GM10248 (cell line): ENCODE results near the gene HK1.
"Not testable (repeated sequence)": the region's sequence is repeated elsewhere in the genome, so short reads cannot be mapped to it uniquely, and the experiment has no call there.

Source experiments
- CTCF ChIA-PET: fragments of 300-600 bp; sonication (Branson Sonifier 250); formaldehyde crosslinking; extraction: SDS; loops from one replicate; lab custom pipeline; 2021; ENCODE audit warnings: antibody characterized with exemption; lab: Yijun Ruan, JAX
- POLR2A ChIA-PET: fragments of 350-650 bp; sonication (Branson Sonifier 250); formaldehyde crosslinking; extraction: SDS; loops from one replicate; lab custom pipeline; 2020; ENCODE audit warnings: antibody characterized with exemption; lab: Yijun Ruan, JAX
- DNase-seq: peaks from one replicate; pipeline ENCODE4 v3.0.0; 2012; ENCODE audit errors: extremely low spot score
- TF ChIP-seq, protein P1 (sequence below): IDR thresholded peaks from 2 replicates; pipeline ENCODE4 v1.5.1; 2012; ENCODE audit warnings: mild to moderate bottlenecking, low read depth; ENCODE audit errors: extremely low read depth, missing control alignments, control extremely low read depth

Gene HK1

GRCh38 chr10:69329721-69330178 lies 51.5 kb downstream of the HK1 start:
- CTCF ChIA-PET: no interaction called here
- POLR2A ChIA-PET: no interaction called here
- no peak for DNase-seq
- TF ChIP-seq, protein P1, sequence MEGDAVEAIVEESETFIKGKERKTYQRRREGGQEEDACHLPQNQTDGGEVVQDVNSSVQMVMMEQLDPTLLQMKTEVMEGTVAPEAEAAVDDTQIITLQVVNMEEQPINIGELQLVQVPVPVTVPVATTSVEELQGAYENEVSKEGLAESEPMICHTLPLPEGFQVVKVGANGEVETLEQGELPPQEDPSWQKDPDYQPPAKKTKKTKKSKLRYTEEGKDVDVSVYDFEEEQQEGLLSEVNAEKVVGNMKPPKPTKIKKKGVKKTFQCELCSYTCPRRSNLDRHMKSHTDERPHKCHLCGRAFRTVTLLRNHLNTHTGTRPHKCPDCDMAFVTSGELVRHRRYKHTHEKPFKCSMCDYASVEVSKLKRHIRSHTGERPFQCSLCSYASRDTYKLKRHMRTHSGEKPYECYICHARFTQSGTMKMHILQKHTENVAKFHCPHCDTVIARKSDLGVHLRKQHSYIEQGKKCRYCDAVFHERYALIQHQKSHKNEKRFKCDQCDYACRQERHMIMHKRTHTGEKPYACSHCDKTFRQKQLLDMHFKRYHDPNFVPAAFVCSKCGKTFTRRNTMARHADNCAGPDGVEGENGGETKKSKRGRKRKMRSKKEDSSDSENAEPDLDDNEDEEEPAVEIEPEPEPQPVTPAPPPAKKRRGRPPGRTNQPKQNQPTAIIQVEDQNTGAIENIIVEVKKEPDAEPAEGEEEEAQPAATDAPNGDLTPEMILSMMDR: no peak

GRCh38 chr10:69331161-69331560 lies 52.9 kb downstream of the HK1 start:
- no peak for DNase-seq
- ChIA-PET CTCF (interaction anchor here (1.0 to 1.1 kb wide), 2 partner anchors 12 to 22 kb away, joined by 3 read pairs; no protein-coding TSS in a partner anchor), POLR2A (no interaction called here)
- TF ChIP-seq, protein P1: no peak

GRCh38 chr10:69332278-69333010 lies 54.1 kb downstream of the HK1 start:
- TF ChIP-seq, protein P1: no peak
- no peak for DNase-seq
- CTCF ChIA-PET: interaction anchor here (1.1 to 2.2 kb wide), 2 partner anchors 12 to 41 kb away, joined by 3 to 14 read pairs; no protein-coding TSS in a partner anchor
- POLR2A ChIA-PET: no interaction called here

DNA sequence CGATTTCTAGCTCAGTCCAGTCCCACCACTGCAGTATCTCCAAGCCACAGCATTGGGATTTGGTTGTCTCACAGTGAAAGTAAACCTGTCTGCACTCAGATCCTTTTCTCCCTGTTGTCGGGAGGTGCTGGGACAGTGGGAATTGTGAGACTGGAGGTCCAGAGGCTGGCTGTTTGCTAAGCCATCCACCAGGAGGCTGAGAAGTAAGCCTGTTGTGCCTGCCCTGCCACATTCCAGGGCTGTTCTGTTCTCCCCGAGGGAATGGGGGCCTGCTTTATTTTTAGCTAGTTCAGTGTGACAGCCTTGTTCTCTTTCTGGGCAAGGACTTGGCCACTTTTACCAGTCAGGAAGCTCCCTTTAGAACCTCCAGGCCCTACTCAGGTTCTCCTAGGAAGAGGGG lies 54.9 kb downstream of the HK1 start:
- ChIA-PET POLR2A (interaction anchor here (1.0 kb wide), 1 partner anchor 9 kb away, joined by 4 read pairs; no protein-coding TSS in a partner anchor), CTCF (interaction anchor here (0.9 to 2.2 kb wide), 4 partner anchors 11 to 41 kb away, joined by 3 to 14 read pairs (median 4); no protein-coding TSS in a partner anchor)
- DNase-seq: no peak
- TF ChIP-seq, protein P1: no peak

GRCh38 chr10:69333865-69334301 lies 55.6 kb downstream of the HK1 start:
- CTCF ChIA-PET: interaction anchor here (0.9 to 2.2 kb wide), 4 partner anchors 10 to 40 kb away, joined by 3 to 14 read pairs (median 4); no protein-coding TSS in a partner anchor
- POLR2A ChIA-PET: interaction anchor here (1.0 kb wide), 1 partner anchor 10 kb away, joined by 4 read pairs; no protein-coding TSS in a partner anchor

DNA sequence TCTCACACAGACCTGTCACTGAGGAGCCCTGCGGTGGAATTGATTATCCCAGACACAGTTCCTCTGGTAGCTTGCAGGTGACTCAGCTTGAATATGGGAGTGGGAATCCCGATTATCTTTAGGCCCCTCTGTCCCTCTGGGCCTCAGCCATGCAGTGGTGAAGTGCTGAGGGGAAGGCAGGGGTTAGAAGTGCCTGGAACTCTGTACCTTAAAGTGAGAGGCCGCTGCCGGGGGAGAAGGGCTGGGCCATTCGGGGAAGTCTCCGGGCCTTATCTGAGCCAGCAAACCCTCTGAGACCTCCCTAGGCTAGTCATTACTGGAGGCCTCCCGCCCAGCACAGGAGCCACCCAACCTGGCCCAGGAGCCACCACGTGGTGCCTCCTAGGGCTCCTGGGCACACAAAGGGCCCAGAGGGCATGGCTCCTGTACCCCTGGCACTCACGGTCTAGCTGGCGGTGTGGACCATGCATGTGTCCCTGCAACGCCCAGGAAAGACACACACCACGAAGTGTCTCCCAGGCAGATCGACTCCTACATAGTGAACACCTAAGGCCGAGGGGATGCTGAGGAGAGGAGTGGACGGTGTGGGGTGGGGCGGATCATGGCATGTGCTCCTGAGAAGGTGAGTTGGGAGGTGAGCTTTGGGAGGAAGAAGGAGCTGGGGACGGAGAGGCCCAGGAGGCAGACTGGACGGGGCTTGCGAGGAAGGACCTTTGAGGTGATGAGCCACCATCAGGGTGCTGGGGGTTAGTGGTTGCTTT lies 56.2 kb downstream of the HK1 start:
- CTCF ChIA-PET: interaction anchor here (1.2 to 2.2 kb wide), 3 partner anchors 10 to 74 kb away, joined by 4 to 14 read pairs (median 4); no protein-coding TSS in a partner anchor
- POLR2A ChIA-PET: interaction anchor here (0.6 kb wide), 1 partner anchor 149 kb away, joined by 9 read pairs; no protein-coding TSS in a partner anchor
- DNase-seq: no peak

More at GRCh38 chr10:69333865-69334301, 55.6 kb downstream of the HK1 start:
- not testable (repeated sequence) for DNase-seq

More for the DNA sequence above, 56.2 kb downstream of the HK1 start:
- TF ChIP-seq, protein P1: no peak
